ENCODE data around the gene CCDC97. TPM values are rescaled to one million over a fixed set of nuclear protein-coding genes. Genes with fewer than 3 reads are reported as not detected.

The CCDC97 gene
- total and polyA plus RNA-seq, 8 donors = 25.3 to 36.9 (median 31.9) TPM

DNA sequence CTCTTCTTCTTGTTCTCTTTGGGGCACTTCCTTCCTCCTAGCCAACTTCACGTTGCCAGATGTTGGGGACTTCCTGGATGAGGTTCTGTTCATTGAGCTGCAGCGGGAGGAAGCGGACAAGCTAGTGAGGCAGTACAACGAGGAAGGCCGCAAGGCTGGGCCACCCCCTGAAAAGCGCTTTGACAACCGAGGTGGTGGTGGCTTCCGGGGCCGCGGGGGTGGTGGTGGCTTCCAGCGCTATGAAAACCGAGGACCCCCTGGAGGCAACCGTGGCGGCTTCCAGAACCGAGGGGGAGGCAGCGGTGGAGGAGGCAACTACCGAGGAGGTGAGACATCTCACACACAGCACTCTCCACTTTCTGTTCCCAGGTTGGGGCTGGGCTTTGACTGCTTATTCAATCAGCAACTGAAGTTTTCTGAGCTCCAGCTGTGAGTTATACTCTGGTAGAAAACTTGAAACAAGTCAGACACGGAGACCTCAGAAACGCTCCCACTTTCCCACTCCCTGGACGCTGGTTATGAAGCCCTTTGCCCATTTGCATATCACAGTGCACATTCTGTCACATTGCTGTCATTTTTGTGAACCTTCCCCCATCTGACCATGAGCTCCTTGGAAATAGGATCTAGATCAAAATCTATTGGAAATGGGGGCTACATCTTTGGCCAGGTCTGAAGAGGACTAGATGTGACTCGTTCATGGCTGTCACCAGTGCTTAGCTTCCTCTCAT lies 7.2 kb upstream of the CCDC97 start:
- H3K4me1 ChIP-seq = peaks cover 26 to 60% of the 10 kb centered on the region in 2 donors
- DNase-seq (peak in 1 of 4 donors; percentile 82), ATAC-seq (no peak)
- H3K27me3 ChIP-seq = no peaks in the 10 kb centered on the region
- TF ChIP-seq, protein P1, sequence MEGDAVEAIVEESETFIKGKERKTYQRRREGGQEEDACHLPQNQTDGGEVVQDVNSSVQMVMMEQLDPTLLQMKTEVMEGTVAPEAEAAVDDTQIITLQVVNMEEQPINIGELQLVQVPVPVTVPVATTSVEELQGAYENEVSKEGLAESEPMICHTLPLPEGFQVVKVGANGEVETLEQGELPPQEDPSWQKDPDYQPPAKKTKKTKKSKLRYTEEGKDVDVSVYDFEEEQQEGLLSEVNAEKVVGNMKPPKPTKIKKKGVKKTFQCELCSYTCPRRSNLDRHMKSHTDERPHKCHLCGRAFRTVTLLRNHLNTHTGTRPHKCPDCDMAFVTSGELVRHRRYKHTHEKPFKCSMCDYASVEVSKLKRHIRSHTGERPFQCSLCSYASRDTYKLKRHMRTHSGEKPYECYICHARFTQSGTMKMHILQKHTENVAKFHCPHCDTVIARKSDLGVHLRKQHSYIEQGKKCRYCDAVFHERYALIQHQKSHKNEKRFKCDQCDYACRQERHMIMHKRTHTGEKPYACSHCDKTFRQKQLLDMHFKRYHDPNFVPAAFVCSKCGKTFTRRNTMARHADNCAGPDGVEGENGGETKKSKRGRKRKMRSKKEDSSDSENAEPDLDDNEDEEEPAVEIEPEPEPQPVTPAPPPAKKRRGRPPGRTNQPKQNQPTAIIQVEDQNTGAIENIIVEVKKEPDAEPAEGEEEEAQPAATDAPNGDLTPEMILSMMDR (IDR thresholded peaks at IDR 0.05) = no peak
- no peak overlapping the region for H3K4me3 ChIP-seq
- intact Hi-C loops (cut with DNase I) = no loop called here
- H3K36me3 ChIP-seq = peaks cover 0 to 97% of the 10 kb centered on the region in 2 donors
- H3K9me3 ChIP-seq = no peaks in the 10 kb centered on the region
- H3K27ac ChIP-seq = peak overlapping the region in 1 of 2 donors; percentile 61

DNA sequence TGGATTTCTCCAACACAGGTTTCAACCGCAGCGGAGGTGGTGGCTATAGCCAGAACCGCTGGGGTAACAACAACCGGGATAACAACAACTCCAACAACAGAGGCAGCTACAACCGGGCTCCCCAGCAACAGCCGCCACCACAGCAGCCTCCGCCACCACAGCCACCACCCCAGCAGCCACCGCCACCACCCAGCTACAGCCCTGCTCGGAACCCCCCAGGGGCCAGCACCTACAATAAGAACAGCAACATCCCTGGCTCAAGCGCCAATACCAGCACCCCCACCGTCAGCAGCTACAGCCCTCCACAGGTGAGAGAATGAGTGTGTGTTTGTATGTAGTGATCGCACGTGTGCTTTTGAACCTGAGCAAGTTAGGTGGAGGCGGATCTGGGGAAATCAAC lies 6.0 kb upstream of the CCDC97 start:
- Histone ChIP-seq H3K27ac (peak overlapping the region in 1 of 2 donors; percentile 28), H3K4me1 (peaks cover 26 to 60% of the 10 kb centered on the region in 2 donors), H3K4me3 (no peak overlapping the region), H3K36me3 (peaks cover 0 to 89% of the 10 kb centered on the region in 2 donors), H3K9me3 (no peaks in the 10 kb centered on the region), H3K27me3 (no peaks in the 10 kb centered on the region)
- ATAC-seq (no peak), DNase-seq (no peak)
- TF ChIP-seq, protein P1 (IDR thresholded peaks at IDR 0.05) = no peak
- intact Hi-C loops (cut with DNase I) = no loop called here

DNA sequence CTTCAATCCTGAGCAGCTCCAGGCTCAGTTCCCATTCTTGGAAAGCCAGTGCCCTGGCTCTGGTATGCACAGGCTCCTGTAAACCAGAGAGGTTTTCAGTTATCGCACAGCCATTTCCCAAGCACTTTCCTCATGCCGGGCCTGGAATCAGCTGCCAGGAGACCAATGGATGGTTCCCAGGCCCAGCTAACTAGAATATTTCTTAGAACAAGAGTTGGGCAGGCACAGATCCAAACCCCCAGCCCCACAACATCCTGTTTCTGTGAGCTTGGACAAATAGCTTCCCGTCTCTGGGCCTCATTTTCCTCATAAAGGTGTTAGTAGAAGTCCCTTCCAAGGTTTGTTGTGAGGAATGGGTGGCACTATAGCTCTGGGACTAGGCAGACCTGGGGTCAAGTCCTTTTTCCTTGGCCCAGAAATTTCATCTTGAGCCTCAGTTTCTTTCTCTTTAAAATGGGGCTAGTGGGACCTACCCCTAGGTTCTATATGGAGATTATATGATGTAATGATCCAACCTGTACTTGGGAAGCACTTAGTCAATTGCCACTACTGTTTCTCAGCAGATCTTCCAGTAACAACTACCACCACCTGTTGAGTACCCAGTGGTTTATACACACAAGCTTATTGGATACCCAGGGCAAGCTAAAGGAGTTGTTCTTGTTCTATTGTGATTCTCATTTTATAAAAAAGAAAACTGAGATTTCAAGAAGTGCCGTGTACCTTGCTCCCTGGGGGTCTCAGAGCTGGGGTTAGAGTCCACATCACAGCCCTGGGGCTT lies 5.1 kb upstream of the CCDC97 start:
- intact Hi-C loops (cut with DNase I) = loop anchor here in 1 of 2 donors (5.0 kb wide), 1 partner anchor 98 kb away; no protein-coding TSS in a partner anchor
- H3K4me3 ChIP-seq = no peak overlapping the region
- peaks cover 0 to 80% of the 10 kb centered on the region in 2 donors for H3K36me3 ChIP-seq
- H3K9me3 ChIP-seq = no peaks in the 10 kb centered on the region
- H3K27me3 ChIP-seq = no peaks in the 10 kb centered on the region
- H3K4me1 ChIP-seq = peaks cover 21 to 56% of the 10 kb centered on the region in 2 donors
- H3K27ac ChIP-seq = peak overlapping the region in 1 of 2 donors; percentile 28
- ATAC-seq (no peak), DNase-seq (no peak)
- TF ChIP-seq, protein P1 (IDR thresholded peaks at IDR 0.05) = no peak

DNA sequence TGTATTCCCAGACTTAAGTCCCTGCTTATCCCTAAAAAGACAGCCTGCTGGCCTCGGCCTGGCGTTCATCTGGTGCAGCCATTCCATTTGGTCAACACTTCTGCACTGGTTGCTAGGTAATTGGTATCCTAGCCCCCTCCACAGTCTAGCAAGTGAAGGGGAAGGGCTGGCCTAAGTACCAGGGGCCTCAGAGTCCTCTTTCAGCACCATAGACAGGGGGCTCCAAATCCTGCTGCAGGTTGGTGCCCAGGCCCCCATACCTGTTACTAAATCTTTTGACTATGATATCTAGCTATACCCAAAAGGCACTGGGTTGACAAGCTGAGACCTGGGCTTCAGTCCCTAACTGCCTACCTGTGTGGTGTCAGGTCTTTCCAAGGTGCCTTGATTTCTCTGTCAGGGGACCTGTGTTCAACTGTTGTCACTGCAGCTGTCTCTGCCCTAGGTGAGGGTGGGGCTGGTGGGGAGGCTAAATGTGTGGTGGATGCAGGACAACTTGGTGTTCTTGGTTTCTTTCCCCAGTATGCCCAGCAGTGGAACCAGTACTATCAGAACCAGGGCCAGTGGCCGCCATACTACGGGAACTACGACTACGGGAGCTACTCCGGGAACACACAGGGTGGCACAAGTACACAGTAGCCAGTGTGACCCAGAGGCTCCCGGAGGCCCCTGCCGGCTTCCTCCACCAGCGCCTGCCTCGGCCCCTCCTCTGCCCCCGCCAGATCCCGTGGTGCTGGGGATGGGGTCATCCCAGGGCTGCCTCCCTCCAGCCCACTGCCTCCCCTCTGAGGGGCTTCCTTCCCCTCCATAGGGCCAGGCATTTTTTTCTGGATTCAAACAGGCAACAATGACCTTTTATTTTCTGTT lies 3.8 kb upstream of the CCDC97 start:
- H3K36me3 ChIP-seq = peaks cover 0 to 67% of the 10 kb centered on the region in 2 donors
- DNase-seq (peak in 1 of 4 donors; percentile 32), ATAC-seq (no peak)
- intact Hi-C loops (cut with DNase I) = loop anchor here in 1 of 2 donors (5.0 kb wide), 1 partner anchor 99 kb away; no protein-coding TSS in a partner anchor
- H3K9me3 ChIP-seq = no peaks in the 10 kb centered on the region
- no peaks in the 10 kb centered on the region for H3K27me3 ChIP-seq
- peaks cover 23 to 58% of the 10 kb centered on the region in 2 donors for H3K4me1 ChIP-seq
- TF ChIP-seq, protein P1 (IDR thresholded peaks at IDR 0.05) = no peak
- peak overlapping the region; percentile 96 to 98 for H3K27ac ChIP-seq
- H3K4me3 ChIP-seq = no peak overlapping the region

All from left lung (tissue), 10 donors.